HL-60 (cell line): ENCODE data around the gene SPRYD7.

Source experiments
- DNase-seq, 2 experiments: peaks; one replicate each; pipeline ENCODE4 v3.0.0-alpha.2; 2010 to 2020; ENCODE audit warnings: low read depth in 1 of 2, low spot score in 1 of 2
- H3K27ac ChIP-seq: fragments of 250-450 bp; sonication (Bioruptor Pico); replicated peaks from 2 replicates; pipeline ENCODE4 v1.5.1; 2020; ENCODE audit warnings: mild to moderate bottlenecking, moderate library complexity
- H3K27me3 ChIP-seq: fragments of 250-450 bp; sonication (Bioruptor Pico); 2 replicates; pipeline ENCODE4 v1.5.1; 2021; ENCODE audit warnings: mild to moderate bottlenecking, moderate library complexity; ENCODE audit not compliant: insufficient read depth, poor library complexity, severe bottlenecking
- H3K4me3 ChIP-seq: replicated peaks from 2 replicates; pipeline ENCODE4 v1.5.1; 2011; ENCODE audit warnings: mild to moderate bottlenecking, control low read depth, low read length; ENCODE audit not compliant: insufficient read depth
- GABPA ChIP-seq: IDR thresholded peaks from 2 replicates; pipeline ENCODE4 v1.6.1; 2012; ENCODE audit warnings: low read depth
- POLR2AphosphoS5 ChIP-seq: IDR thresholded peaks from 2 replicates; pipeline ENCODE4 v1.6.1; 2012; ENCODE audit warnings: low read depth
- SPI1 ChIP-seq: IDR thresholded peaks from 2 replicates; pipeline ENCODE4 v1.6.1; 2012; ENCODE audit warnings: low read depth, mild to moderate bottlenecking, borderline replicate concordance
- TF ChIP-seq, protein P1 (sequence below): IDR thresholded peaks from one replicate; pipeline ENCODE4 v1.5.1; 2011; ENCODE audit warnings: low read length, control low read depth, inconsistent platforms; ENCODE audit not compliant: insufficient read depth
- TF ChIP-seq, protein P2 (sequence below): IDR thresholded peaks from 2 replicates; pipeline ENCODE4 v1.6.1; 2012; ENCODE audit warnings: low read depth; ENCODE audit not compliant: insufficient replicate concordance

The SPRYD7 gene

GRCh38 chr13:49935171-49936074 is 717 bp downstream of the SPRYD7 start:
- no peak for TF ChIP-seq POLR2AphosphoS5
- no peak for TF ChIP-seq SPI1
- no peak for TF ChIP-seq GABPA
- TF ChIP-seq, protein P1, sequence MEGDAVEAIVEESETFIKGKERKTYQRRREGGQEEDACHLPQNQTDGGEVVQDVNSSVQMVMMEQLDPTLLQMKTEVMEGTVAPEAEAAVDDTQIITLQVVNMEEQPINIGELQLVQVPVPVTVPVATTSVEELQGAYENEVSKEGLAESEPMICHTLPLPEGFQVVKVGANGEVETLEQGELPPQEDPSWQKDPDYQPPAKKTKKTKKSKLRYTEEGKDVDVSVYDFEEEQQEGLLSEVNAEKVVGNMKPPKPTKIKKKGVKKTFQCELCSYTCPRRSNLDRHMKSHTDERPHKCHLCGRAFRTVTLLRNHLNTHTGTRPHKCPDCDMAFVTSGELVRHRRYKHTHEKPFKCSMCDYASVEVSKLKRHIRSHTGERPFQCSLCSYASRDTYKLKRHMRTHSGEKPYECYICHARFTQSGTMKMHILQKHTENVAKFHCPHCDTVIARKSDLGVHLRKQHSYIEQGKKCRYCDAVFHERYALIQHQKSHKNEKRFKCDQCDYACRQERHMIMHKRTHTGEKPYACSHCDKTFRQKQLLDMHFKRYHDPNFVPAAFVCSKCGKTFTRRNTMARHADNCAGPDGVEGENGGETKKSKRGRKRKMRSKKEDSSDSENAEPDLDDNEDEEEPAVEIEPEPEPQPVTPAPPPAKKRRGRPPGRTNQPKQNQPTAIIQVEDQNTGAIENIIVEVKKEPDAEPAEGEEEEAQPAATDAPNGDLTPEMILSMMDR: no peak
- Histone ChIP-seq H3K4me3 (peak overlapping the region; percentile 96), H3K27ac (peak overlapping the region; percentile 71), H3K27me3 (no peaks in the 10 kb centered on the region)
- DNase-seq: peak in 1 of 2 experiments; percentile 41

DNA sequence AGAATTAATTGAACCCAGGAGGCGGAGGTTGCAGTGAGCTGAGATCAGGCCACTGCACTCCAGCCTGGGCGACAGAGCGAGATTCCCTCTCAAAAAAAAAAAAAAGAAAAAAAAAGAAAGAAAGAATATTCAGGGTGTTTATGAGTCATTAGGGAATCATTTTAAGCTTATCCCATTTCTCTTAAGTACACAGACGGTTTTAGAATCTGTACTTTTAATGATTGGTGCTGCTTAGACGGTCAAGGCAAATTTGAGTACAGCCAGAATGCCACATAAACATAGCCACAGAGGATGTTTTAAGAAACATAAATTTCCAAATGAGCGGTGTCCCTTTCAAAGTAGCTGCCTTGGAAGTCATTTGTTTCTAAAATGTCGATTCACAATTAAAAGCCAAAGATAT is 2.6 kb downstream of the SPRYD7 start:
- no peak for TF ChIP-seq POLR2AphosphoS5
- no peak for TF ChIP-seq SPI1
- TF ChIP-seq, protein P2, sequence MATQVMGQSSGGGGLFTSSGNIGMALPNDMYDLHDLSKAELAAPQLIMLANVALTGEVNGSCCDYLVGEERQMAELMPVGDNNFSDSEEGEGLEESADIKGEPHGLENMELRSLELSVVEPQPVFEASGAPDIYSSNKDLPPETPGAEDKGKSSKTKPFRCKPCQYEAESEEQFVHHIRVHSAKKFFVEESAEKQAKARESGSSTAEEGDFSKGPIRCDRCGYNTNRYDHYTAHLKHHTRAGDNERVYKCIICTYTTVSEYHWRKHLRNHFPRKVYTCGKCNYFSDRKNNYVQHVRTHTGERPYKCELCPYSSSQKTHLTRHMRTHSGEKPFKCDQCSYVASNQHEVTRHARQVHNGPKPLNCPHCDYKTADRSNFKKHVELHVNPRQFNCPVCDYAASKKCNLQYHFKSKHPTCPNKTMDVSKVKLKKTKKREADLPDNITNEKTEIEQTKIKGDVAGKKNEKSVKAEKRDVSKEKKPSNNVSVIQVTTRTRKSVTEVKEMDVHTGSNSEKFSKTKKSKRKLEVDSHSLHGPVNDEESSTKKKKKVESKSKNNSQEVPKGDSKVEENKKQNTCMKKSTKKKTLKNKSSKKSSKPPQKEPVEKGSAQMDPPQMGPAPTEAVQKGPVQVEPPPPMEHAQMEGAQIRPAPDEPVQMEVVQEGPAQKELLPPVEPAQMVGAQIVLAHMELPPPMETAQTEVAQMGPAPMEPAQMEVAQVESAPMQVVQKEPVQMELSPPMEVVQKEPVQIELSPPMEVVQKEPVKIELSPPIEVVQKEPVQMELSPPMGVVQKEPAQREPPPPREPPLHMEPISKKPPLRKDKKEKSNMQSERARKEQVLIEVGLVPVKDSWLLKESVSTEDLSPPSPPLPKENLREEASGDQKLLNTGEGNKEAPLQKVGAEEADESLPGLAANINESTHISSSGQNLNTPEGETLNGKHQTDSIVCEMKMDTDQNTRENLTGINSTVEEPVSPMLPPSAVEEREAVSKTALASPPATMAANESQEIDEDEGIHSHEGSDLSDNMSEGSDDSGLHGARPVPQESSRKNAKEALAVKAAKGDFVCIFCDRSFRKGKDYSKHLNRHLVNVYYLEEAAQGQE: no peak
- TF ChIP-seq, protein P1: no peak
- no peak for TF ChIP-seq GABPA
- Histone ChIP-seq H3K4me3 (no peak overlapping the region), H3K27ac (no peak overlapping the region), H3K27me3 (no peaks in the 10 kb centered on the region)
- DNase-seq: no peak

DNA sequence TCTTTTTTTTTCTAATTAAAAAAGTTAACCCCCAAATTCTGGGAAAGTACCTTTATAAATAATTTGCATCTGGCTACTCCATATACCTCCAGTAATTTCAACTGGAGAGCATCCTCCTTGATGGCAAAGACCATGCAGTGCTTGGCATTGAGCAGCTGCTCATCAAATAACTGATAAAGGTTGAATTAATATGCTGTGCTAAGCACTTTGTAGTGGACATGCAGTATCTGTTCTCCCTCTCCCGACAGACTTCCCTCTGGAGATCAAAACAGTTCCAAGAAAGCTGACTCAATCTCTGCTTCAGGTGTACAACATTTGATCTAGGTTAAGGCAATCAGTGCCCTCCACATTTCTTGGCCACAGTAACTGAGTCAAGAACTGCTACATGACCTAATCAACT is 3.3 kb downstream of the SPRYD7 start:
- no peaks in the 10 kb centered on the region for H3K27me3 ChIP-seq
- H3K4me3 ChIP-seq: no peak overlapping the region
- TF ChIP-seq GABPA: no peak
- TF ChIP-seq, protein P2: no peak
- TF ChIP-seq POLR2AphosphoS5: no peak
- TF ChIP-seq, protein P1: no peak
- H3K27ac ChIP-seq: no peak overlapping the region
- DNase-seq: no peak
